ENCODE measurements around the gene GRID1. TPM values are rescaled to one million over a fixed set of nuclear protein-coding genes. Genes with fewer than 3 reads are reported as not detected.

GRID1 gene
- total RNA-seq, 1 donor from 2014 or later, result 0.75 TPM

GRCh38 chr10:86179153-86179524 lies 187.5 kb downstream of the GRID1 start:
- Histone ChIP-seq H3K9me3 (ENCODE audit: insufficient read depth, low read depth, low read length) (no peaks in the 10 kb centered on the region), H3K27ac (ENCODE audit: low read depth, low read length) (no peak overlapping the region), H3K4me1 (ENCODE audit: insufficient read depth, low read length) (no peaks in the 10 kb centered on the region), H3K4me2 (ENCODE audit: low read length) (no peak overlapping the region), H3K79me2 (ENCODE audit: insufficient read depth, low read length) (no peaks in the 10 kb centered on the region), H4K20me1 (ENCODE audit: insufficient read depth, low read length) (no peaks in the 10 kb centered on the region), H3K9ac (ENCODE audit: low read length) (no peak overlapping the region), H3K27me3 (ENCODE audit: insufficient read depth, low read length) (no peaks in the 10 kb centered on the region), H3K36me3 (ENCODE audit: insufficient read depth, low read length) (no peaks in the 10 kb centered on the region), H2AFZ (ENCODE audit: low read depth, low read length) (no peak overlapping the region), H3K4me3 (ENCODE audit: insufficient read depth, low read depth, low read length) (no peak overlapping the region)
- Mint-ChIP-seq H3K27me3 (ENCODE audit: low read depth, unreplicated experiment) (peaks cover 20% of the 10 kb centered on the region), H3K9me3 (ENCODE audit: unreplicated experiment) (no peaks in the 10 kb centered on the region), H3K4me1 (ENCODE audit: low read depth, unreplicated experiment) (no peaks in the 10 kb centered on the region), H3K4me3 (ENCODE audit: unreplicated experiment) (no peak overlapping the region), H3K27ac (ENCODE audit: unreplicated experiment) (no peak overlapping the region), H3K36me3 (ENCODE audit: low read depth, unreplicated experiment) (no peaks in the 10 kb centered on the region)
- no peak for FAIRE-seq
- no peak for DNase-seq (ENCODE audit: low read depth)
- TF ChIP-seq CTCF (IDR thresholded peaks at IDR 0.05; ENCODE audit: insufficient read depth, low read depth, low read length), result no peak
- no peak for TF ChIP-seq EZH2 (IDR thresholded peaks at IDR 0.05; ENCODE audit: insufficient read depth, low read length)

- DNase-seq (ENCODE audit: low read depth), result no peak
- no peaks in the 10 kb centered on the region for H3K36me3 ChIP-seq (ENCODE audit: insufficient read depth, low read length)
Measured at GRCh38 chr10:86178401-86179152, 188.0 kb downstream of the GRID1 start.

More at GRCh38 chr10:86178401-86179152, 188.0 kb downstream of the GRID1 start:
- H3K27ac Mint-ChIP-seq (ENCODE audit: unreplicated experiment), result no peak overlapping the region
- H3K79me2 ChIP-seq (ENCODE audit: insufficient read depth, low read length), result no peaks in the 10 kb centered on the region
- no peaks in the 10 kb centered on the region for H3K4me1 ChIP-seq (ENCODE audit: insufficient read depth, low read length)
- H3K9me3 Mint-ChIP-seq (ENCODE audit: unreplicated experiment), result no peaks in the 10 kb centered on the region
- no peak for FAIRE-seq
- no peak overlapping the region for H3K4me2 ChIP-seq (ENCODE audit: low read length)
- H3K27me3 Mint-ChIP-seq (ENCODE audit: low read depth, unreplicated experiment), result peaks cover 20% of the 10 kb centered on the region
- H3K36me3 Mint-ChIP-seq (ENCODE audit: low read depth, unreplicated experiment), result no peaks in the 10 kb centered on the region
- H3K4me3 Mint-ChIP-seq (ENCODE audit: unreplicated experiment), result no peak overlapping the region
- H3K27me3 ChIP-seq (ENCODE audit: insufficient read depth, low read length), result no peaks in the 10 kb centered on the region
- H4K20me1 ChIP-seq (ENCODE audit: insufficient read depth, low read length), result no peaks in the 10 kb centered on the region
- H3K4me3 ChIP-seq (ENCODE audit: insufficient read depth, low read depth, low read length), result no peak overlapping the region
- no peak overlapping the region for H2AFZ ChIP-seq (ENCODE audit: low read depth, low read length)
- H3K27ac ChIP-seq (ENCODE audit: low read depth, low read length), result no peak overlapping the region
- H3K9ac ChIP-seq (ENCODE audit: low read length), result no peak overlapping the region
- TF ChIP-seq EZH2 (IDR thresholded peaks at IDR 0.05; ENCODE audit: insufficient read depth, low read length) (no peak), CTCF (IDR thresholded peaks at IDR 0.05; ENCODE audit: insufficient read depth, low read depth, low read length) (peak; percentile 6)
- no peaks in the 10 kb centered on the region for H3K4me1 Mint-ChIP-seq (ENCODE audit: low read depth, unreplicated experiment)
- H3K9me3 ChIP-seq (ENCODE audit: insufficient read depth, low read depth, low read length), result no peaks in the 10 kb centered on the region
